D341Med (cell line): ENCODE measurements around the gene FCGBP.
"Not testable (repeated sequence)": the region's sequence is repeated elsewhere in the genome, so short reads cannot be mapped to it uniquely, and the experiment has no call there.

ENCODE experiments used
- DNase-seq: peaks from one replicate; pipeline ENCODE4 v3.0.0; 2012; ENCODE audit warnings: low spot score

The FCGBP gene

GRCh38 chr19:39890755-39891551, 43.5 kb downstream of the FCGBP start:
- DNase-seq: no peak

- DNase-seq: not testable (repeated sequence)
Measured at GRCh38 chr19:39889872-39890754, 44.3 kb downstream of the FCGBP start.

GRCh38 chr19:39887456-39887951, 46.9 kb downstream of the FCGBP start:
- not testable (repeated sequence) for DNase-seq

- not testable (repeated sequence) for DNase-seq
Measured at GRCh38 chr19:39885821-39886554, 48.4 kb downstream of the FCGBP start.

- DNase-seq: not testable (repeated sequence)
Measured at GRCh38 chr19:39884721-39885120, 49.7 kb downstream of the FCGBP start.
